GM21381 (cell line): Measurements from ENCODE around the gene BPIFB4.

Experiments
- ATAC-seq: cut with Tn5 transposase; IDR thresholded peaks from one replicate; pipeline ENCODE4 v1.9.1; 2021; ENCODE audit warnings: mild to moderate bottlenecking, moderate library complexity; ENCODE audit not compliant: unreplicated experiment

BPIFB4 gene

GRCh38 chr20:33154252-33154651, 74.8 kb downstream of the BPIFB4 start:
- ATAC-seq = no peak

GRCh38 chr20:33158637-33159385, 79.4 kb downstream of the BPIFB4 start:
- no peak for ATAC-seq

GRCh38 chr20:33159713-33160112, 80.3 kb downstream of the BPIFB4 start:
- no peak for ATAC-seq

- no peak for ATAC-seq
Measured at GRCh38 chr20:33160681-33161080, 81.2 kb downstream of the BPIFB4 start.
